HepG2 (cell line): ENCODE measurements around the gene IL1RL2. TPM values are rescaled to one million over a fixed set of nuclear protein-coding genes. Genes with fewer than 3 reads are reported as not detected.

Source experiments
- ATF1 ChIP-seq: IDR thresholded peaks from 2 replicates; pipeline ENCODE4 v1.6.1; 2016; ENCODE audit warnings: mild to moderate bottlenecking, control low read depth
- FOSL2 ChIP-seq: sonication (generic); formaldehyde crosslinking; IDR thresholded peaks from 2 replicates; pipeline ENCODE4 v1.4.0; 2020; ENCODE audit warnings: missing genetic modification reagents
- GATAD2A ChIP-seq: IDR thresholded peaks from 2 replicates; pipeline ENCODE4 v1.6.1; 2016
- HOXA5 ChIP-seq: sonication (generic); formaldehyde crosslinking; IDR thresholded peaks from 2 replicates; pipeline ENCODE4 v1.4.0; 2020; ENCODE audit warnings: missing genetic modification reagents
- MTA1 ChIP-seq: sonication (generic); formaldehyde crosslinking; IDR thresholded peaks from 2 replicates; pipeline ENCODE4 v1.4.0; 2020; ENCODE audit warnings: missing genetic modification reagents, mild to moderate bottlenecking, borderline replicate concordance
- NCOA2 ChIP-seq: sonication (generic); formaldehyde crosslinking; IDR thresholded peaks from 2 replicates; pipeline ENCODE4 v1.8.0; 2022; ENCODE audit warnings: inconsistent platforms
- NFE2 ChIP-seq: sonication (generic); formaldehyde crosslinking; IDR thresholded peaks from 2 replicates; pipeline ENCODE4 v1.4.0; 2020; ENCODE audit warnings: missing genetic modification reagents
- NR2F2 ChIP-seq: IDR thresholded peaks from 2 replicates; pipeline ENCODE4 v1.6.1; 2012; ENCODE audit warnings: low read depth, inconsistent platforms, borderline replicate concordance
- RARA ChIP-seq: IDR thresholded peaks from 2 replicates; pipeline ENCODE4 v1.6.1; 2016; ENCODE audit warnings: missing genetic modification reagents, missing compliant biosample characterization
- ZNF235 ChIP-seq: sonication (generic); formaldehyde crosslinking; IDR thresholded peaks from 2 replicates; pipeline ENCODE4 v1.8.1; 2023; ENCODE audit warnings: mild to moderate bottlenecking, missing genetic modification reagents, borderline replicate concordance
- ZNF720 ChIP-seq: sonication (generic); formaldehyde crosslinking; IDR thresholded peaks from 2 replicates; pipeline ENCODE4 v1.4.0; 2020; ENCODE audit warnings: missing genetic modification reagents
- ZNF768 ChIP-seq: sonication (generic); formaldehyde crosslinking; IDR thresholded peaks from 2 replicates; pipeline ENCODE4 v1.4.0; 2020; ENCODE audit warnings: missing genetic modification reagents
- ZNF839 ChIP-seq: sonication (generic); formaldehyde crosslinking; IDR thresholded peaks from 2 replicates; pipeline ENCODE4 v1.4.0; 2020; ENCODE audit warnings: missing genetic modification reagents, mild to moderate bottlenecking, borderline replicate concordance
- polyA plus RNA-seq, 8 experiments: library from polyadenylated mRNA; depleted of rRNA in 3 of 8; stranded (reverse) in 7 of 8; unstranded in 1 of 8; fragments of >200 nt; fragmentation: Illumina TruSeq in 4 of 8; extraction: Trizol in 4 of 8; gene quantifications; 2 replicates each; pipeline versions ENCODE4 v1.2.1 to v1.2.3, GENCODE V29; 2011 to 2016; ENCODE audit warnings: low read depth in 4 of 8, missing spikeins in 1 of 8, mixed read lengths in 1 of 8; ENCODE audit not compliant: insufficient read depth in 1 of 8
- total RNA-seq, 5 experiments: library from RNA; depleted of rRNA; stranded (reverse); fragments of >200 nt; fragmentation: Illumina TruSeq; extraction: Trizol; gene quantifications; 2 replicates each; pipeline ENCODE4 v1.2.3, GENCODE V29; 2016; ENCODE audit warnings: low read depth in 1 of 5
- TF ChIP-seq, protein P1 (sequence below): IDR thresholded peaks from 2 replicates; pipeline ENCODE4 v1.4.0; 2020; ENCODE audit warnings: mild to moderate bottlenecking, missing genetic modification reagents
- TF ChIP-seq, protein P2 (sequence below): sonication (generic); formaldehyde crosslinking; IDR thresholded peaks from 2 replicates; pipeline ENCODE4 v1.8.1; 2023; ENCODE audit warnings: missing genetic modification reagents, inconsistent platforms, borderline replicate concordance
- TF ChIP-seq, protein P3 (sequence below): sonication (generic); formaldehyde crosslinking; IDR thresholded peaks from 2 replicates; pipeline ENCODE4 v1.8.0; 2022; ENCODE audit warnings: missing genetic modification reagents, low read depth, mild to moderate bottlenecking, borderline replicate concordance
- TF ChIP-seq, protein P4 (sequence below), 2 experiments: sonication (generic) in 1 of 2; formaldehyde crosslinking in 1 of 2; IDR thresholded peaks; 2 replicates each; pipeline versions ENCODE4 v1.6.1 to v1.9.0; 2014 to 2022; ENCODE audit warnings: antibody characterized with exemption in 1 of 2, borderline replicate concordance in 1 of 2, inconsistent platforms in 1 of 2, low read depth in 1 of 2, missing genetic modification reagents in 1 of 2

The IL1RL2 gene
- total and polyA plus RNA-seq, 2 of the 13 experiments (the other 11 are each of a cell fraction or from before 2014, with no cell fraction given): 0.03 TPM; not detected in 1

DNA sequence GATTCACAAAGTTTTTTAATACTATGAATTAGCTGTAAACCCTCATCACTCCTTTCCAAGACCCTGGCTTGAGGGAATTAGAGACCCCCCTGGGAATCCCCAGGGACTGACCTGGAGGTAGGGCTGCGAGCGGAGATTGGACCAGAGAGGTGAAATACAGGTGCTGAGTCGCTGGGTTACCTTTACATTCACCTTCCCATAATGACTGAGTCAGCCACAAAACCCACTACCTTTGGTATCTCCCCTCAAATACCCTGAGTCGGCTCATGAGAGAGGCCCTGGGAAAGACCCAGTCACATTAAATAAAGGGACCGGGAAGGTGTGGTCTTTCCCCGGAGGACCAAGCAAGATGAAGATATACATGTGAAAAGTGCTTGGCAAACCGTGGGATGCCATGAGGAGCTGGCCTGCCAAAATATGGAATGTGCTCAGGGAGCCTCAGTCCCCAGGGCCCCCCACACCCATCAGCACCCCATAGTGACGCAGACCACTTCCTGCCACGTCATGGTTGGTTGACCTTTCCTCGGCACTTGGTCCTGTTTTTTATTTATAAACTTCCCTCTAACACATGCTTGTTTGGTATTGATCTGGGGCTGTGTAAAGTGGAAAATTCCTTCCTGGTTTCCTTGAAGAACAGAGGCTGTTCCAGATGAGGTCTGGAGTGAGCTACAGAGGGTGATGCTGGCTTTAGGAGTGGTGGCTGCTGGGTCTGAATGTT is 51.4 kb downstream of the IL1RL2 start (continued):
- TF ChIP-seq, protein P1, sequence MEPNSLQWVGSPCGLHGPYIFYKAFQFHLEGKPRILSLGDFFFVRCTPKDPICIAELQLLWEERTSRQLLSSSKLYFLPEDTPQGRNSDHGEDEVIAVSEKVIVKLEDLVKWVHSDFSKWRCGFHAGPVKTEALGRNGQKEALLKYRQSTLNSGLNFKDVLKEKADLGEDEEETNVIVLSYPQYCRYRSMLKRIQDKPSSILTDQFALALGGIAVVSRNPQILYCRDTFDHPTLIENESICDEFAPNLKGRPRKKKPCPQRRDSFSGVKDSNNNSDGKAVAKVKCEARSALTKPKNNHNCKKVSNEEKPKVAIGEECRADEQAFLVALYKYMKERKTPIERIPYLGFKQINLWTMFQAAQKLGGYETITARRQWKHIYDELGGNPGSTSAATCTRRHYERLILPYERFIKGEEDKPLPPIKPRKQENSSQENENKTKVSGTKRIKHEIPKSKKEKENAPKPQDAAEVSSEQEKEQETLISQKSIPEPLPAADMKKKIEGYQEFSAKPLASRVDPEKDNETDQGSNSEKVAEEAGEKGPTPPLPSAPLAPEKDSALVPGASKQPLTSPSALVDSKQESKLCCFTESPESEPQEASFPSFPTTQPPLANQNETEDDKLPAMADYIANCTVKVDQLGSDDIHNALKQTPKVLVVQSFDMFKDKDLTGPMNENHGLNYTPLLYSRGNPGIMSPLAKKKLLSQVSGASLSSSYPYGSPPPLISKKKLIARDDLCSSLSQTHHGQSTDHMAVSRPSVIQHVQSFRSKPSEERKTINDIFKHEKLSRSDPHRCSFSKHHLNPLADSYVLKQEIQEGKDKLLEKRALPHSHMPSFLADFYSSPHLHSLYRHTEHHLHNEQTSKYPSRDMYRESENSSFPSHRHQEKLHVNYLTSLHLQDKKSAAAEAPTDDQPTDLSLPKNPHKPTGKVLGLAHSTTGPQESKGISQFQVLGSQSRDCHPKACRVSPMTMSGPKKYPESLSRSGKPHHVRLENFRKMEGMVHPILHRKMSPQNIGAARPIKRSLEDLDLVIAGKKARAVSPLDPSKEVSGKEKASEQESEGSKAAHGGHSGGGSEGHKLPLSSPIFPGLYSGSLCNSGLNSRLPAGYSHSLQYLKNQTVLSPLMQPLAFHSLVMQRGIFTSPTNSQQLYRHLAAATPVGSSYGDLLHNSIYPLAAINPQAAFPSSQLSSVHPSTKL (CRISPR knock-in tag): peak; percentile 29; the same call in 1 of the 2 replicates
- peak; percentile 63 for TF ChIP-seq ATF1 (CRISPR knock-in tag)
- TF ChIP-seq, protein P2, sequence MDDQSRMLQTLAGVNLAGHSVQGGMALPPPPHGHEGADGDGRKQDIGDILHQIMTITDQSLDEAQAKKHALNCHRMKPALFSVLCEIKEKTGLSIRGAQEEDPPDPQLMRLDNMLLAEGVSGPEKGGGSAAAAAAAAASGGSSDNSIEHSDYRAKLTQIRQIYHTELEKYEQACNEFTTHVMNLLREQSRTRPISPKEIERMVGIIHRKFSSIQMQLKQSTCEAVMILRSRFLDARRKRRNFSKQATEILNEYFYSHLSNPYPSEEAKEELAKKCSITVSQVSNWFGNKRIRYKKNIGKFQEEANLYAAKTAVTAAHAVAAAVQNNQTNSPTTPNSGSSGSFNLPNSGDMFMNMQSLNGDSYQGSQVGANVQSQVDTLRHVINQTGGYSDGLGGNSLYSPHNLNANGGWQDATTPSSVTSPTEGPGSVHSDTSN (CRISPR knock-in tag): no peak
- peak; percentile 52; the same call in 1 of the 2 replicates for TF ChIP-seq RARA (CRISPR knock-in tag)
- TF ChIP-seq ZNF768: no peak
- no peak for TF ChIP-seq ZNF839 (CRISPR knock-in tag)
- no peak for TF ChIP-seq NR2F2
- no peak for TF ChIP-seq HOXA5 (CRISPR knock-in tag)
- TF ChIP-seq ZNF720 (CRISPR knock-in tag): no peak
- no peak for TF ChIP-seq MTA1
- TF ChIP-seq NFE2 (CRISPR knock-in tag): no peak
- TF ChIP-seq FOSL2 (CRISPR knock-in tag): peak; percentile 48; the same call in 1 of the 2 replicates
- TF ChIP-seq NCOA2: peak; percentile 12; the same call in 1 of the 2 replicates
- TF ChIP-seq, protein P3, sequence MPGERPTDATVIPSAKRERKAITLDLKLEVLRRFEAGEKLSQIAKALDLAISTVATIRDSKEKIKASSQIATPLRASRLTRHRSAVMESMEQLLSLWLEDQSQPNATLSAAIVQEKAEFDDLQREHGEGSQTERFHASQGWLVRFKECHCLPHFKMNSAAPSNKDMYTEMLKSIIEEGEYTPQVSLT (CRISPR knock-in tag): no peak
- TF ChIP-seq, protein P4, sequence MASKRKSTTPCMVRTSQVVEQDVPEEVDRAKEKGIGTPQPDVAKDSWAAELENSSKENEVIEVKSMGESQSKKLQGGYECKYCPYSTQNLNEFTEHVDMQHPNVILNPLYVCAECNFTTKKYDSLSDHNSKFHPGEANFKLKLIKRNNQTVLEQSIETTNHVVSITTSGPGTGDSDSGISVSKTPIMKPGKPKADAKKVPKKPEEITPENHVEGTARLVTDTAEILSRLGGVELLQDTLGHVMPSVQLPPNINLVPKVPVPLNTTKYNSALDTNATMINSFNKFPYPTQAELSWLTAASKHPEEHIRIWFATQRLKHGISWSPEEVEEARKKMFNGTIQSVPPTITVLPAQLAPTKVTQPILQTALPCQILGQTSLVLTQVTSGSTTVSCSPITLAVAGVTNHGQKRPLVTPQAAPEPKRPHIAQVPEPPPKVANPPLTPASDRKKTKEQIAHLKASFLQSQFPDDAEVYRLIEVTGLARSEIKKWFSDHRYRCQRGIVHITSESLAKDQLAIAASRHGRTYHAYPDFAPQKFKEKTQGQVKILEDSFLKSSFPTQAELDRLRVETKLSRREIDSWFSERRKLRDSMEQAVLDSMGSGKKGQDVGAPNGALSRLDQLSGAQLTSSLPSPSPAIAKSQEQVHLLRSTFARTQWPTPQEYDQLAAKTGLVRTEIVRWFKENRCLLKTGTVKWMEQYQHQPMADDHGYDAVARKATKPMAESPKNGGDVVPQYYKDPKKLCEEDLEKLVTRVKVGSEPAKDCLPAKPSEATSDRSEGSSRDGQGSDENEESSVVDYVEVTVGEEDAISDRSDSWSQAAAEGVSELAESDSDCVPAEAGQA (IDR thresholded peaks at IDR 0.05; ENCODE audit: low read depth): no peak
- TF ChIP-seq, protein P4 (CRISPR knock-in tag; IDR thresholded peaks at IDR 0.05; ENCODE audit: borderline replicate concordance): no peak
- no peak for TF ChIP-seq ZNF235 (CRISPR knock-in tag)
- peak; percentile 75 for TF ChIP-seq GATAD2A (CRISPR knock-in tag)
